Heart left ventricle (tissue), 16 donors: ENCODE data around the gene TAF4. TPM values are rescaled to one million over a fixed set of nuclear protein-coding genes. Genes with fewer than 3 reads are reported as not detected.
A peak's percentile ranks its signal among the peaks of the same experiment; 100 is the strongest.

Source experiments
- ATAC-seq, 4 donors: fragments of 200-7000 bp; cut with Tn5 transposase; one replicate each; pipeline ENCODE4 v1.9.1; 2020 to 2022; ENCODE audit warnings: moderate library complexity in 4 of 4, mild to moderate bottlenecking in 3 of 4, moderate number of reproducible peaks in 1 of 4
- DNase-seq, 5 donors: peaks; one replicate each; pipeline ENCODE4 v3.0.0-alpha.2; 2020
- H3K27ac ChIP-seq, 12 donors: fragments of 200-600 bp; sonication (generic) in 4 of 12; one replicate each; pipeline versions ENCODE4 v1.5.0 to v1.8.0; 2016 to 2022; ENCODE audit warnings: mild to moderate bottlenecking in 2 of 12
- H3K27me3 ChIP-seq, 9 donors: fragments of 200-600 bp; sonication (generic) in 2 of 9; one replicate each; pipeline versions ENCODE4 v1.5.1 to v1.8.0; 2016 to 2022; ENCODE audit warnings: mild to moderate bottlenecking in 3 of 9
- H3K36me3 ChIP-seq, 9 donors: fragments of 200-600 bp; sonication (generic) in 2 of 9; one replicate each; pipeline versions ENCODE4 v1.5.0 to v1.8.0; 2018 to 2022; ENCODE audit warnings: mild to moderate bottlenecking in 2 of 9
- H3K4me1 ChIP-seq, 12 donors: fragments of 200-600 bp; sonication (generic) in 4 of 12; one replicate each; pipeline versions ENCODE4 v1.5.0 to v1.8.0; 2016 to 2022; ENCODE audit warnings: mild to moderate bottlenecking in 3 of 12
- H3K4me3 ChIP-seq, 12 donors: fragments of 200-600 bp; sonication (generic) in 4 of 12; one replicate each; pipeline versions ENCODE4 v1.5.0 to v1.8.0; 2017 to 2022; ENCODE audit warnings: mild to moderate bottlenecking in 9 of 12, moderate library complexity in 4 of 12
- H3K9me3 ChIP-seq, 12 donors: fragments of 200-600 bp; sonication (generic) in 4 of 12; one replicate each; pipeline versions ENCODE4 v1.5.0 to v1.8.0; 2016 to 2022; ENCODE audit warnings: mild to moderate bottlenecking in 1 of 12
- POLR2A ChIP-seq, 2 donors: fragments of 450-650 bp; IDR thresholded peaks; one replicate each; pipeline ENCODE4 v1.6.1; 2017; ENCODE audit warnings: antibody characterized with exemption in 2 of 2, mild to moderate bottlenecking in 2 of 2, moderate library complexity in 2 of 2
- WGBS, 4 donors: extraction: QIAGEN DNeasy Blood & Tissue Kit in 2 of 4; methylation state at CpG; one replicate each; pipeline versions ENCODE4 v1.1.5 to v1.1.7; 2013 to 2018; 5-methylcytosine and 5-hydroxymethylcytosine counted together
- intact Hi-C, 10 donors: fragments of 100-400 bp; cut with DNase I; formaldehyde crosslinking; loops; one replicate each; pipeline versions ENCODE4 v1.11.1 to v1.14.2; 2022
- polyA plus RNA-seq, 2 donors: library from polyadenylated mRNA; stranded (reverse); fragments of 200-250 nt; gene quantifications; one replicate each; pipeline ENCODE4 v1.2.3, GENCODE V29; 2013
- total RNA-seq, 9 donors: library from RNA; depleted of rRNA in 2 of 9; stranded (reverse); fragments of >200 nt in 2 of 9; fragmentation: NEBNext Ultra II Directional in 3 of 9; extraction: Animal tissue kit (Norgen Biotek cat#: 25700) in 3 of 9; gene quantifications; one replicate each; pipeline versions ENCODE4 v1.1.0 to v1.2.4, GENCODE V29; 2016 to 2023
- TF ChIP-seq, protein P1 (sequence below), 12 donors: fragments of 200-600 bp; sonication (generic) in 4 of 12; IDR thresholded peaks; one replicate each; pipeline versions ENCODE4 v1.5.0 to v1.8.0; 2018 to 2022; ENCODE audit warnings: antibody characterized with exemption in 12 of 12, mild to moderate bottlenecking in 5 of 12
- donor health status: ischemic (EF 13 %, LVEDD 7.1; RV severe dilation, severe dysfunction).
- donor health status: healthy with polysubstance abuse.
- donor health status: DM: no; HTN: yes; CAD: no.
- donor health status: DM: no; HTN: no; CAD: no.
- donor health status: ischemic (EF 25% LVEDD 6.9; RV normal size, moderate dysfunction).
- donor health status: ischemic (EF 25% LVEDD 5.7; RV mildly dilated, moderate dysfunction).
- donor health status: healthy.
- donor health status: DM: yes; HTN: yes; CAD: no.
- donor health status: ischemic (EF 35%, LVEDD 5.7; RV mildly dilated, moderate dysfunction).
- donor health status: nonischemic (EF 11% LVEDD 7.7; RV severe dilation, severe dysfunction).
- donor health status: DM: yes; HTN: yes; CAD: no.
- donor health status: PGD.
- donor health status: ischemic (EF 29% LVEDD 5.4; RV normal size, mild dysfunction).
- donor health status: nonischemic (EF 23%, LVEDD 6.1; RV moderate dilation, normal function).

TAF4 gene
- total and polyA plus RNA-seq, 11 donors = 4.5 to 37.7 (median 10.7) TPM

DNA sequence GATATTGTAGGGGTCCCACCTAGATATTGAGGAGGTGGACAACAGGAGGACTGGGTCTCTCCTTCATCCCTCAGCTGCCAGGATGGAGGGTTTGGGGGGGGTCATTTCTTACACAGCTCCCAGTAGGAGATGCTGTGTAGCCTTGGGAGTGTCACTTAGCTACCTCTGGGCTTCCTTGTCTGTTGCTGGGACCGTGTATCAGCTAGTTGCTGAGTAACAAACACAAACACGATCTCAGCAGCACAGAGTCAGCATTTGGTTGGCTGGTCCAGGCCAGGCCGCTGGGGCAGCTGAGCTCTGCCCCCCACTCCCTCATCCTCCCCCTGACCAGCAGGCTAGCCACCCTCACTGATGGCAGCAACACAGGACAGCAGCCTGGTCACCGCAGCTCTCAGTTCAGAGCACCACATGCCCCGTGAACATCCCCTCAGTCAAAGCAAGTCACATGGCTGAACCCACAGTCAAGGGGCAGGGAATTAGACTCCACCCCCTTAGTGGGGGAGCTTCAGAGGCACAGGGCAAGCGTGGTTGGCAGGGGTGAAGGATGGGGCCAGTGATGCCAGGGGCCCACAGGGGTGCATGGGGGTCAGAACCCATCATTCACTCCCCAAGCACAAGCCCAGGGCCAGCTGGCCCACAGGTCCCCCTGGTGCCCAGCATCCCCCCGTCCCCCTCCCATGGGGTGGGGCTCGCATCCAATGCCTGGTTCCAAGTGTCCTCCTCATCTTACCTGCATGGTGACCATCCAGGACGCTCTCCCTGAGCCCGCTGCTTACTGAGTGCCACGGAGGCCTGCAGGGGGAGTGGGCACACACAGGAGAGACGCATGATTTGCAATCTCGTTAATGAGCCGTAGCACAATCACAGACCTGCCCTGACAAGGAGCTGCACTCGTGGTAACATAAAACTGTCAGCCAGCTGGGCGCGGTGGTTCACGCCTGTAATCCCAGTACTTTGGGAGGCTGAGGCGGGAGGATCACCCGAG, 112.4 kb downstream of the TAF4 start:
- intact Hi-C loops = no loop called here
- Histone ChIP-seq H3K27me3 (peaks cover 0 to 26% (median 0%) of the 10 kb centered on the region in 9 donors), H3K9me3 (no peaks in the 10 kb centered on the region), H3K4me3 (no peak overlapping the region), H3K36me3 (no peaks in the 10 kb centered on the region), H3K27ac (no peak overlapping the region), H3K4me1 (peaks cover 0 to 3% (median 0%) of the 10 kb centered on the region in 12 donors)
- ATAC-seq (peak in 1 of 4 donors; percentile 10), DNase-seq (peak in 3 of 5 donors; percentile 6 to 22 (median 15))
- TF ChIP-seq, protein P1, sequence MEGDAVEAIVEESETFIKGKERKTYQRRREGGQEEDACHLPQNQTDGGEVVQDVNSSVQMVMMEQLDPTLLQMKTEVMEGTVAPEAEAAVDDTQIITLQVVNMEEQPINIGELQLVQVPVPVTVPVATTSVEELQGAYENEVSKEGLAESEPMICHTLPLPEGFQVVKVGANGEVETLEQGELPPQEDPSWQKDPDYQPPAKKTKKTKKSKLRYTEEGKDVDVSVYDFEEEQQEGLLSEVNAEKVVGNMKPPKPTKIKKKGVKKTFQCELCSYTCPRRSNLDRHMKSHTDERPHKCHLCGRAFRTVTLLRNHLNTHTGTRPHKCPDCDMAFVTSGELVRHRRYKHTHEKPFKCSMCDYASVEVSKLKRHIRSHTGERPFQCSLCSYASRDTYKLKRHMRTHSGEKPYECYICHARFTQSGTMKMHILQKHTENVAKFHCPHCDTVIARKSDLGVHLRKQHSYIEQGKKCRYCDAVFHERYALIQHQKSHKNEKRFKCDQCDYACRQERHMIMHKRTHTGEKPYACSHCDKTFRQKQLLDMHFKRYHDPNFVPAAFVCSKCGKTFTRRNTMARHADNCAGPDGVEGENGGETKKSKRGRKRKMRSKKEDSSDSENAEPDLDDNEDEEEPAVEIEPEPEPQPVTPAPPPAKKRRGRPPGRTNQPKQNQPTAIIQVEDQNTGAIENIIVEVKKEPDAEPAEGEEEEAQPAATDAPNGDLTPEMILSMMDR (IDR thresholded peaks at IDR 0.05) = no peak
- no peak for TF ChIP-seq POLR2A (IDR thresholded peaks at IDR 0.05)
- WGBS, 4 donors = 80 to 91% (median 85%) methylated on average over 18 to 20 of the region's 20 CpGs

DNA sequence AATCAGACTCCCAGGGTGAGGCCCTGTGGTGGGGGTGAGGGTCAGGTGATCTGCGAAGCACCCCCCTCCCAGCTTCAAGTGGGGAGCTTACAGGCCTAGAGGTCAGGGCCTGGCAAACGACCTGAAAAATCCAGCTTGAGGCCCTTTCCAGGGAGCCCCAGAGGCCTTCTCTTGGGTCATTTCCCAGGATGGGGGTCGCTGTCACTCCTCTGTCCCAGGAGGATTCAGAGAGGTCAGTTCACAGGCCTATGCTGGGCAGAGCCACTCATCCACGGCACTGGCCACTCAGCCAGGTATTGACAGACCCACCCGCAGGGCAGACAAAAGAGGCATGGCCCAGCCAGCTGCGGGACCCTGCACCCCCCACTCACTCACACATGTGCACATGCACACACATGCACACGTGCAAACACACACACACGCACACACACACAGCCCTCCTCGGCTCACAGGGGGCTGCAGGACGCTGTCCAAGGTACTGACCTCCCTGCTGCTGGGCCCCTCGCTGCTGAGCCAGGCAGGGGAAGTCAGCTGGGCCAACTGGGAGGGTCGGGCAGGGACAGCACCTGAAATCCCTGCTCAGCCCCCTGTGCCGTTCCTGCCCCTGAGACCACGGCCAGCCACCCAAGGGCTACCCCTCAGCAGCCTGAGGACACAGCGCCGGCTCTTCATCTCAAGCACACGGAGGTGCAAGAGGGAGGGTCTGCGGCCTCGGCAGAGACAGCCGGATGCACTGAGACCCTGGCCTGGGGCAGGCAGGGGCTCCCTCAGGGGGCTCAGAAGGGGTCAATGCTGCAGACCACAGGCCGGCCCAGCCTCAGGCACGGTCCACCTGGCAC, 113.8 kb downstream of the TAF4 start:
- peak in 3 of 5 donors; percentile 3 to 25 (median 18) for DNase-seq
- peak in 3 of 4 donors; percentile 24 to 50 (median 49) for ATAC-seq
- 25 to 35% (median 27%) methylated on average over 19 to 22 of the region's 22 CpGs for WGBS, 4 donors
- Histone ChIP-seq H3K9me3 (no peaks in the 10 kb centered on the region), H3K27me3 (peaks cover 0 to 26% (median 0%) of the 10 kb centered on the region in 9 donors), H3K4me1 (peaks cover 0 to 3% (median 0%) of the 10 kb centered on the region in 12 donors), H3K36me3 (no peaks in the 10 kb centered on the region), H3K4me3 (no peak overlapping the region), H3K27ac (no peak overlapping the region)
- intact Hi-C loops = no loop called here
- TF ChIP-seq, protein P1 (IDR thresholded peaks at IDR 0.05) = no peak
- TF ChIP-seq POLR2A (IDR thresholded peaks at IDR 0.05) = no peak

DNA sequence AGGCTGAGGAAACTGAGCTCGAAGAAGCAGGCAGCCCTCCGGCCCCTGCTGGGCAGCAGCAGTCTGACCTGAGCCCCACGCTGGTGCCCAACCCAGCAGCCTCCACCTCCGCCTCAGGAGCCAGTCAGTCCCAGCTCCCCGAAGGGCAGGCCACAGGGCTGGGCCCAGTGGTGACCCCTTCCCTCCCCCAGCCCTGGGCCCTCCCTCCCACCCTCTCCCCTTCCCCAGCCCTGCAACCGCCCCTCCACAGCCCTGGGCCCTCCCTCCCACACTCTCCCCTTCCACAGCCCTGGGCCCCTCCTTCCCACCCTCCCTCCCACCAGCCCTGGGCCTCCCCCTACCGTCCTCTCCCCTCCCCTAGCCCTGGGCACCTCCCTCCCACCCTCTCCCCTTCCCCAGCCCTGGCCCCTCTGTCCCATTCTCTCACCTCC, 115.0 kb downstream of the TAF4 start:
- H3K27ac ChIP-seq = no peak overlapping the region
- no peak overlapping the region for H3K4me3 ChIP-seq
- DNase-seq (peak in 2 of 5 donors; percentile 2 to 12), ATAC-seq (no peak)
- no peaks in the 10 kb centered on the region for H3K9me3 ChIP-seq
- 46 to 53% (median 48%) methylated on average over 5 to 7 of the region's 7 CpGs for WGBS, 4 donors
- TF ChIP-seq POLR2A (IDR thresholded peaks at IDR 0.05) = no peak
- TF ChIP-seq, protein P1 (IDR thresholded peaks at IDR 0.05) = no peak
- intact Hi-C loops = no loop called here
- H3K27me3 ChIP-seq = peaks cover 0 to 26% (median 0%) of the 10 kb centered on the region in 9 donors
- H3K4me1 ChIP-seq = peaks cover 0 to 3% (median 0%) of the 10 kb centered on the region in 12 donors
- no peaks in the 10 kb centered on the region for H3K36me3 ChIP-seq
